B cell (primary cell): Measurements from ENCODE around the gene FRMPD2.

ENCODE experiments used
- EZH2 ChIP-seq: IDR thresholded peaks from 2 replicates; pipeline ENCODE4 v1.6.1; 2012; ENCODE audit warnings: borderline replicate concordance, low read depth, mild to moderate bottlenecking, moderate library complexity, low read length; ENCODE audit not compliant: insufficient read depth, poor library complexity, severe bottlenecking
- TF ChIP-seq, protein P1 (sequence below): fragments of 200-600 bp; IDR thresholded peaks from one replicate; pipeline ENCODE4 v1.8.0; 2022; ENCODE audit warnings: antibody characterized with exemption, mild to moderate bottlenecking

DNA sequence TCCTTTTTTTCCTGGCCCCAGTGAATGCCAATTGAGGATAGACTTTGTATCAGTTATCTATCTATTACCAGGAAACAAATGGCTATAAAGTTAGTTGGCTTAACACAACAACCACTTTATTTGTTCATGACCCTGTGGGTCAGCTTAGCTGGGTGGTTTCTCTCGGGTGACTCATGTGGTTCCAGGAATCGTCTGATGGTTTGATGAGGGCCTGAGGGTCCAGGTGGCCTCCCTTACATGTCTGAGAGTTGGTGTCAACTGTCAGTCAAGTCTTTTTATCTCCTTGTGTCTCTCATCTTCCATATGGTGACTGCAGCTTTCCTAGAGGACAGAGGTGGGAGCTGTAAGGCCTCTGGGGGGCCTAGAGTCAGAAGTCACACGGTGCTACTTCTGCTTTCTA, 16.7 kb upstream of the FRMPD2 start:
- TF ChIP-seq, protein P1, sequence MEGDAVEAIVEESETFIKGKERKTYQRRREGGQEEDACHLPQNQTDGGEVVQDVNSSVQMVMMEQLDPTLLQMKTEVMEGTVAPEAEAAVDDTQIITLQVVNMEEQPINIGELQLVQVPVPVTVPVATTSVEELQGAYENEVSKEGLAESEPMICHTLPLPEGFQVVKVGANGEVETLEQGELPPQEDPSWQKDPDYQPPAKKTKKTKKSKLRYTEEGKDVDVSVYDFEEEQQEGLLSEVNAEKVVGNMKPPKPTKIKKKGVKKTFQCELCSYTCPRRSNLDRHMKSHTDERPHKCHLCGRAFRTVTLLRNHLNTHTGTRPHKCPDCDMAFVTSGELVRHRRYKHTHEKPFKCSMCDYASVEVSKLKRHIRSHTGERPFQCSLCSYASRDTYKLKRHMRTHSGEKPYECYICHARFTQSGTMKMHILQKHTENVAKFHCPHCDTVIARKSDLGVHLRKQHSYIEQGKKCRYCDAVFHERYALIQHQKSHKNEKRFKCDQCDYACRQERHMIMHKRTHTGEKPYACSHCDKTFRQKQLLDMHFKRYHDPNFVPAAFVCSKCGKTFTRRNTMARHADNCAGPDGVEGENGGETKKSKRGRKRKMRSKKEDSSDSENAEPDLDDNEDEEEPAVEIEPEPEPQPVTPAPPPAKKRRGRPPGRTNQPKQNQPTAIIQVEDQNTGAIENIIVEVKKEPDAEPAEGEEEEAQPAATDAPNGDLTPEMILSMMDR = no peak
- TF ChIP-seq EZH2 = no peak
